ENCODE measurements around the gene ZIC2. TPM values are rescaled to one million over a fixed set of nuclear protein-coding genes. Genes with fewer than 3 reads are reported as not detected.

ZIC2 gene
- polyA plus RNA-seq, 1 donor from 2014 or later = 10.6 TPM

DNA sequence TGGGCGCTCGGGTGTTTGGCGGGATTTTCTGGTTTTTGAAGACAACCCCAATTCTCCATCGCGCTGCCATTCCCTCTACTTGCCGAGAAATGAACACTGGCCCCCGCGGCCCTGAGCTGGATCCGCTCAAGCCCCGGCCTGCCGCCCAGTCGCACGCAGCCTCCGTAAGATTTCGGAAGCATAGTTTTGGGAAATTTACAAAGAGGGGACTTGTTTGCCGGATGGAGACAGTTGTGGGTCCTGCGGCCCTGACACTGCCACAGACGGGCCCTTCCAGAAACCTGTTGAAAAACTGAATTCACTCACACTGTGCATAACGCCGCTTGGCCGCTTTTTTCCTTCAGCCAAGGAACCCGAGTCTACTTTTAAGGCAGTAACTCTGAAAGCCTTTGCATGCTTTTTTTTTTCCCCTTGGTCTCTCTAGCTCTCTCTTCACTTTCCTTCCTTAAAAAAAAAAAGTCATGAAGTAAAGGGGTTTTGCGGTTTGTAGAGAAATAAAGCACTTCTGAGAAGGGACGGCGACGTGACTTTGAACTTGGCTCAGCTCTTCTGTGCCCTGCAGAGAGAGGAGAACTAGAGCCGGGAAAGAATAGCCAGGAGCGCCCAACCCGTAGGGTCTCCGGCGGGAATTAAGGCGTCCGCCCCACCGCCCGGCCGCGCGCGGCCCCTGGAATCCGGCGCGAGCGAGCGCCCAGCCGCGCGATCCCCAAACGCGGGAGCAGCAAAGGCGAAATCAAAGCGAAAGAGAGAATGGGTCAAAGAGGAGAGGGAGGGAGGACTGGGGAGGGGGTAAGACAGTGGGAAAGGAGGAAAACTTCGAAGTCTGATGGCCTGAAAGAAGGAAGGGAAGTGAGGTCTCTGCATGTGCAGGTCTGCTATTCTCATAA lies 3.4 kb upstream of the ZIC2 start:
- Histone ChIP-seq H3K36me3 (ENCODE audit: insufficient read depth, low read length) (no peaks in the 10 kb centered on the region), H4K20me1 (ENCODE audit: insufficient read depth) (peaks cover 7% of the 10 kb centered on the region), H3K4me3 (ENCODE audit: low read length) (peak overlapping the region; percentile 68), H3K9ac (ENCODE audit: low read length) (peak overlapping the region; percentile 66), H3K4me2 (ENCODE audit: low read length) (no peak overlapping the region), H3K27me3 (ENCODE audit: insufficient read depth, low read depth, low read length) (peaks cover 60% of the 10 kb centered on the region), H3K79me2 (replicated peaks; ENCODE audit: insufficient read depth, low read length) (peaks cover 74% of the 10 kb centered on the region), H2AFZ (ENCODE audit: low read depth, low read length) (no peak overlapping the region), H3K9me3 (ENCODE audit: low read length) (no peaks in the 10 kb centered on the region), H3K27ac (ENCODE audit: low read length) (no peak overlapping the region), H3F3A (ENCODE audit: insufficient read depth, low read length, poor library complexity, severe bottlenecking) (no peaks in the 10 kb centered on the region), H3K9me2 (ENCODE audit: insufficient read depth, low read length) (no peaks in the 10 kb centered on the region)
- TF ChIP-seq, protein P1, sequence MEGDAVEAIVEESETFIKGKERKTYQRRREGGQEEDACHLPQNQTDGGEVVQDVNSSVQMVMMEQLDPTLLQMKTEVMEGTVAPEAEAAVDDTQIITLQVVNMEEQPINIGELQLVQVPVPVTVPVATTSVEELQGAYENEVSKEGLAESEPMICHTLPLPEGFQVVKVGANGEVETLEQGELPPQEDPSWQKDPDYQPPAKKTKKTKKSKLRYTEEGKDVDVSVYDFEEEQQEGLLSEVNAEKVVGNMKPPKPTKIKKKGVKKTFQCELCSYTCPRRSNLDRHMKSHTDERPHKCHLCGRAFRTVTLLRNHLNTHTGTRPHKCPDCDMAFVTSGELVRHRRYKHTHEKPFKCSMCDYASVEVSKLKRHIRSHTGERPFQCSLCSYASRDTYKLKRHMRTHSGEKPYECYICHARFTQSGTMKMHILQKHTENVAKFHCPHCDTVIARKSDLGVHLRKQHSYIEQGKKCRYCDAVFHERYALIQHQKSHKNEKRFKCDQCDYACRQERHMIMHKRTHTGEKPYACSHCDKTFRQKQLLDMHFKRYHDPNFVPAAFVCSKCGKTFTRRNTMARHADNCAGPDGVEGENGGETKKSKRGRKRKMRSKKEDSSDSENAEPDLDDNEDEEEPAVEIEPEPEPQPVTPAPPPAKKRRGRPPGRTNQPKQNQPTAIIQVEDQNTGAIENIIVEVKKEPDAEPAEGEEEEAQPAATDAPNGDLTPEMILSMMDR (IDR thresholded peaks at IDR 0.05; ENCODE audit: poor library complexity, severe bottlenecking) = no peak
- peak; percentile 25 for TF ChIP-seq POLR2AphosphoS5 (IDR thresholded peaks at IDR 0.05)

DNA sequence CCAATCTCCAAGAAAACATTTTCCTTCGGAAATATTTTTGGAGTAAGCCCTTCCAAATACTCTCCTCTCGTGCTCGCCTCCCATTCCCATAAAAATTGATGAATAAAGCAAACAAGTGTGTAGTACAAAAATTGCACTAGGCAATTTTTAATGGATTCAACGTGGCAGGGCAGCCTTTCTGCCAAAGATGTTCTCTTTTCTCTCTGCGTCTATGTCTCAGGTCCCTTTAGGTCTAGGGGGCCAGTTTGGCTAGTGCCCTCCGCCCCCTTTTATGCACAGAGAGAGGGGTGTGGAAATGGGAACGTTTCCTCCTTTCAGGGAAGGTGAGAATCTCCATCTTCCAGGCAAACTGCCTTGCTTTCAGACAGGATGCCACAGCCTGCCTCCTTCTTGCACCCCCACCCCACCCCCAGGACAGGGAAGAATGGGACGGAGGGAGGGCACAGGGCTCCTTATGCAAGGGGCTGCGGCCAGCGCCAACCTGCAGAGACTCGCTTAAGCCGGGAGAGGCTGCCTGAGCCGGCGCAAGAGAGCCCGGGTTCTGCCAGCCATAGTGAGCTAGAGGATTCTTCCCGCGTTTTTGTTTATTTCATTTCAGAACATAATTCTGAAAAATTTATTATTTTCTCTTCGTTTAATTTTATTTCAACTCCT lies 2.7 kb upstream of the ZIC2 start:
- peak overlapping the region; percentile 19 for H3K4me2 ChIP-seq (ENCODE audit: low read length)
- H3K9me3 ChIP-seq (ENCODE audit: low read length) = no peaks in the 10 kb centered on the region
- H2AFZ ChIP-seq (ENCODE audit: low read depth, low read length) = no peak overlapping the region
- H3K4me3 ChIP-seq (ENCODE audit: low read length) = peak overlapping the region; percentile 68
- H3F3A ChIP-seq (ENCODE audit: insufficient read depth, low read length, poor library complexity, severe bottlenecking) = peaks cover 2% of the 10 kb centered on the region
- no peaks in the 10 kb centered on the region for H3K36me3 ChIP-seq (ENCODE audit: insufficient read depth, low read length)
- H3K79me2 ChIP-seq (replicated peaks; ENCODE audit: insufficient read depth, low read length) = peaks cover 75% of the 10 kb centered on the region
- no peaks in the 10 kb centered on the region for H3K9me2 ChIP-seq (ENCODE audit: insufficient read depth, low read length)
- no peak for TF ChIP-seq RAD21 (conservative IDR thresholded peaks at IDR 0.05)
- peaks cover 13% of the 10 kb centered on the region for H4K20me1 ChIP-seq (ENCODE audit: insufficient read depth)
- H3K9ac ChIP-seq (ENCODE audit: low read length) = peak overlapping the region; percentile 66
- H3K27ac ChIP-seq (ENCODE audit: low read length) = no peak overlapping the region
- peaks cover 53% of the 10 kb centered on the region for H3K27me3 ChIP-seq (ENCODE audit: insufficient read depth, low read depth, low read length)

DNA sequence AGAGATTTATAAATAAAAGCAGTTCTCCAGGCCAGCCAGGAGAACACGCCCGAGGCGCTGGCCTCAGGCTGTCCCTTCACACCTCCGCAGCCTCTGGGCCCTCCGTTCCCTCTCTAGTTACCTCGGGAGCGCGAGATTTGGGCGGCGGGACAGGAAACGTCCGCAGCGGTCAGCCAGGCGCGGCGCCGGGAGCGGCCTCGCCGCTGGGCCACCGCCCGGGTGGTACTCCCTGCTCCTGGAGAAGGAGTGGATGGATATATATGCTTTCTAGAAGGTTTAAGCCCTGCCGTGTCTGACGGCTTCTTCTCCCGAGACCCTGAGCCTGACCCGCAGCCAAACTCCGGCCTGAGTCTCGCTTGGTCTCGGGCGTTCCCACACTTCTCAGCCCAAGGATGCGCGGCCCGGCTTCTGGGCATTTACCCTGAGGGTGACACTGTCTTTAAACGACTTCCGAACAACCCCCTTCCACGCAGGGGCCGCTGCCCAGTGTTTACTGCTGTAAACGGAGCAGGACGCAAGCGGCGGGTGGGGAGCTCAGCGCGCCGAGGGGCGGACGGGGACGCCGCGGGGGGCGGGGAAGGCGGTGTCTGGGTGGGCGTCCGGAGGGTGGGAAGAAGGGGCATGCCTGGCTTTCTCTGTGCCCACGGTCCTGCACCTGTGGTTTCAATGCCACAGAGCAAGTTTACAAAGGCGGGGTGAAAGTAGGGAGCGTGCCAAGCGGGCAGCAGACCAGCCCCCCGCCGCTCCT lies 2.0 kb upstream of the ZIC2 start:
- Histone ChIP-seq H2AFZ (ENCODE audit: low read depth, low read length) (no peak overlapping the region), H4K20me1 (ENCODE audit: insufficient read depth) (peaks cover 20% of the 10 kb centered on the region), H3K27ac (ENCODE audit: low read length) (peak overlapping the region; percentile 37), H3K27me3 (ENCODE audit: insufficient read depth, low read depth, low read length) (peaks cover 46% of the 10 kb centered on the region), H3K9me2 (ENCODE audit: insufficient read depth, low read length) (no peaks in the 10 kb centered on the region), H3K9me3 (ENCODE audit: low read length) (no peaks in the 10 kb centered on the region), H3K4me2 (ENCODE audit: low read length) (peak overlapping the region; percentile 59), H3F3A (ENCODE audit: insufficient read depth, low read length, poor library complexity, severe bottlenecking) (peaks cover 2% of the 10 kb centered on the region), H3K4me3 (ENCODE audit: low read length) (peak overlapping the region; percentile 68), H3K36me3 (ENCODE audit: insufficient read depth, low read length) (no peaks in the 10 kb centered on the region), H3K79me2 (replicated peaks; ENCODE audit: insufficient read depth, low read length) (peaks cover 75% of the 10 kb centered on the region), H3K9ac (ENCODE audit: low read length) (peak overlapping the region; percentile 66)
- TF ChIP-seq TAF1 (IDR thresholded peaks at IDR 0.05; ENCODE audit: low read depth) (no peak), REST (IDR thresholded peaks at IDR 0.05; ENCODE audit: borderline replicate concordance) (no peak), SMC3 (conservative IDR thresholded peaks at IDR 0.05; ENCODE audit: poor library complexity) (no peak), EP300 (conservative IDR thresholded peaks at IDR 0.05; ENCODE audit: poor library complexity, severe bottlenecking) (no peak), POLR2AphosphoS5 (IDR thresholded peaks at IDR 0.05) (no peak), RAD21 (conservative IDR thresholded peaks at IDR 0.05) (no peak), MXI1 (conservative IDR thresholded peaks at IDR 0.05; ENCODE audit: poor library complexity, severe bottlenecking) (no peak), EZH2 (IDR thresholded peaks at IDR 0.05; ENCODE audit: borderline replicate concordance, insufficient read depth, low read length, poor library complexity, severe bottlenecking) (no peak)
- TF ChIP-seq, protein P1 (IDR thresholded peaks at IDR 0.05; ENCODE audit: poor library complexity, severe bottlenecking) = no peak
